HepG2 (cell line): ENCODE results near the gene WNT9A. TPM values are rescaled to one million over a fixed set of nuclear protein-coding genes. Genes with fewer than 3 reads are reported as not detected.

Source experiments
- ATAC-seq: fragments of 200-7000 bp; cut with Tn5 transposase; 3 replicates; pipeline ENCODE4 v1.9.1; 2020; ENCODE audit warnings: mild to moderate bottlenecking, moderate library complexity
- BruUV-seq: library from RNA; stranded (reverse); fragments of 400-500 nt; replicated peaks from 2 replicates; lab custom pipeline; 2021; lab: Mats Ljungman, UMichigan
- CTCF ChIA-PET: fragments of 300-600 bp; formaldehyde crosslinking; extraction: SDS; loops from one replicate; lab custom pipeline; 2021; ENCODE audit warnings: low total read pairs, inconsistent platforms, low intra/inter-chr PET ratio; lab: Yijun Ruan, JAX
- POLR2A ChIA-PET: fragments of 350-600 bp; sonication (Branson Sonifier 250); formaldehyde crosslinking; loops from one replicate; lab custom pipeline; 2020; ENCODE audit warnings: antibody characterized with exemption, inconsistent platforms; lab: Yijun Ruan, JAX
- DNase-seq: peaks from one replicate; pipeline ENCODE4 v3.0.0-alpha.2; 2015; ENCODE audit warnings: low spot score
- FAIRE-seq: peaks from 3 replicates; lab custom pipeline; 2011; peaks lifted over from hg19 to GRCh38; lab: Jason Lieb, UNC
- H2AFZ ChIP-seq: one replicate; pipeline ENCODE4 v1.6.1; 2011; ENCODE audit warnings: low read length, inconsistent platforms
- H3K27ac ChIP-seq: fragments of 300-600 bp; 3 replicates; pipeline ENCODE4 v1.8.0; 2011; ENCODE audit warnings: mixed run types, mild to moderate bottlenecking, mixed read lengths, low read length, inconsistent platforms; ENCODE audit not compliant: insufficient read depth; ENCODE audit errors: extremely low read length
- H3K27me3 ChIP-seq, 2 experiments: fragments of 200-600 bp in 1 of 2; 2 replicates in 1 of 2; 3 replicates in 1 of 2; pipeline versions ENCODE4 v1.6.0 to v1.8.0; 2011; ENCODE audit warnings: low read length in 2 of 2, mild to moderate bottlenecking in 2 of 2, moderate library complexity in 2 of 2, inconsistent platforms in 1 of 2; ENCODE audit not compliant: insufficient read depth in 2 of 2, control insufficient read depth in 1 of 2
- H3K36me3 ChIP-seq, 2 experiments: fragments of 200-600 bp in 1 of 2; replicated peaks in 1 of 2; 2 replicates in 1 of 2; 3 replicates in 1 of 2; pipeline versions ENCODE4 v1.5.1 to v1.8.0; 2011; ENCODE audit warnings: low read length in 2 of 2, inconsistent platforms in 1 of 2; ENCODE audit not compliant: insufficient read depth in 2 of 2, control insufficient read depth in 1 of 2
- H3K4me1 ChIP-seq: 2 replicates; pipeline ENCODE4 v1.5.1; 2012; ENCODE audit warnings: low read length, inconsistent platforms; ENCODE audit not compliant: insufficient read depth
- H3K4me2 ChIP-seq: 2 replicates; pipeline ENCODE4 v1.6.0; 2011; ENCODE audit warnings: low read depth, low read length, inconsistent platforms
- H3K4me3 ChIP-seq, 3 experiments: fragments of 200-600 bp in 1 of 3; sonication (generic), shearing (Covaris generic) in 1 of 3; replicated peaks in 1 of 3; 2 replicates each; pipeline ENCODE4 v1.5.1; 2011 to 2016; ENCODE audit warnings: low read length in 3 of 3, inconsistent platforms in 2 of 3, low read depth in 2 of 3, mild to moderate bottlenecking in 2 of 3, control low read depth in 1 of 3, mixed read lengths in 1 of 3; ENCODE audit not compliant: insufficient read depth in 1 of 3
- H3K79me2 ChIP-seq: one replicate; pipeline ENCODE4 v1.6.1; 2011; ENCODE audit warnings: low read length, inconsistent platforms; ENCODE audit not compliant: insufficient read depth
- H3K9ac ChIP-seq: 2 replicates; pipeline ENCODE4 v1.6.0; 2011; ENCODE audit warnings: mild to moderate bottlenecking, low read depth, low read length, inconsistent platforms; ENCODE audit not compliant: insufficient read depth
- H3K9me3 ChIP-seq: 2 replicates; pipeline ENCODE4 v1.5.1; 2012; ENCODE audit warnings: mild to moderate bottlenecking, low read length
- H4K20me1 ChIP-seq: 2 replicates; pipeline ENCODE4 v1.6.0; 2011; ENCODE audit warnings: inconsistent platforms, mild to moderate bottlenecking, low read length, moderate library complexity; ENCODE audit not compliant: insufficient read depth
- BCL6 ChIP-seq: IDR thresholded peaks from 2 replicates; pipeline ENCODE4 v1.6.1; 2016; ENCODE audit warnings: missing genetic modification reagents, missing compliant biosample characterization
- DNMT1 ChIP-seq: sonication (generic); formaldehyde crosslinking; IDR thresholded peaks from 2 replicates; pipeline ENCODE4 v1.5.1; 2020; ENCODE audit warnings: mild to moderate bottlenecking, missing genetic modification reagents
- HHEX ChIP-seq: IDR thresholded peaks from 2 replicates; pipeline ENCODE4 v1.6.1; 2016; ENCODE audit warnings: control low read depth
- HOMEZ ChIP-seq: IDR thresholded peaks from 2 replicates; pipeline ENCODE4 v1.6.1; 2016; ENCODE audit warnings: low read depth
- HOXA3 ChIP-seq: sonication (generic); formaldehyde crosslinking; IDR thresholded peaks from 2 replicates; pipeline ENCODE4 v1.5.0; 2020; ENCODE audit warnings: missing genetic modification reagents
- HOXD1 ChIP-seq: sonication (generic); formaldehyde crosslinking; IDR thresholded peaks from 2 replicates; pipeline ENCODE4 v1.5.0; 2020; ENCODE audit warnings: missing genetic modification reagents
- KDM2A ChIP-seq: sonication (generic); formaldehyde crosslinking; IDR thresholded peaks from 2 replicates; pipeline ENCODE4 v1.4.0; 2020; ENCODE audit warnings: low read depth, missing genetic modification reagents, borderline replicate concordance
- PAX8 ChIP-seq: sonication (generic); formaldehyde crosslinking; IDR thresholded peaks from 2 replicates; pipeline ENCODE4 v1.8.0; 2022; ENCODE audit warnings: mild to moderate bottlenecking, missing genetic modification reagents, borderline replicate concordance
- SALL1 ChIP-seq: sonication (generic); formaldehyde crosslinking; IDR thresholded peaks from 2 replicates; pipeline ENCODE4 v1.8.0; 2022; ENCODE audit warnings: mild to moderate bottlenecking, missing genetic modification reagents
- SNAI1 ChIP-seq: sonication (generic); formaldehyde crosslinking; IDR thresholded peaks from 2 replicates; pipeline ENCODE4 v1.5.0; 2020; ENCODE audit warnings: mild to moderate bottlenecking, missing genetic modification reagents, borderline replicate concordance
- SRF ChIP-seq: IDR thresholded peaks from 2 replicates; pipeline ENCODE4 v1.6.1; 2011; ENCODE audit warnings: mild to moderate bottlenecking, low read depth, low read length, moderate library complexity
- YY1 ChIP-seq: IDR thresholded peaks from 2 replicates; pipeline ENCODE4 v1.6.1; 2011; ENCODE audit warnings: low read length, low read depth, moderate library complexity, mild to moderate bottlenecking; ENCODE audit not compliant: insufficient read depth, insufficient replicate concordance
- ZNF101 ChIP-seq: sonication (generic); formaldehyde crosslinking; IDR thresholded peaks from 2 replicates; pipeline ENCODE4 v1.4.0; 2020; ENCODE audit warnings: mild to moderate bottlenecking, low read depth, missing genetic modification reagents, borderline replicate concordance
- ZNF577 ChIP-seq: sonication (generic); formaldehyde crosslinking; IDR thresholded peaks from 2 replicates; pipeline ENCODE4 v1.4.0; 2020; ENCODE audit warnings: mild to moderate bottlenecking, low read depth, missing genetic modification reagents, borderline replicate concordance
- ZNF652 ChIP-seq: IDR thresholded peaks from 2 replicates; pipeline ENCODE4 v1.6.1; 2016; ENCODE audit warnings: low read depth, borderline replicate concordance
- ZNF691 ChIP-seq: sonication (generic); formaldehyde crosslinking; IDR thresholded peaks from 2 replicates; pipeline ENCODE4 v1.4.0; 2020; ENCODE audit warnings: missing genetic modification reagents, low read depth, mild to moderate bottlenecking, borderline replicate concordance
- ZSCAN22 ChIP-seq: sonication (generic); formaldehyde crosslinking; IDR thresholded peaks from 2 replicates; pipeline ENCODE4 v1.4.0; 2020; ENCODE audit warnings: mild to moderate bottlenecking, missing genetic modification reagents
- WGBS: methylation state at CpG from one replicate; pipeline ENCODE4 v1.1.6; 2017; ENCODE audit warnings: low lambda C conversion rate; 5-methylcytosine and 5-hydroxymethylcytosine counted together
- in situ Hi-C: cut with HindIII; loops from 2 replicates; pipeline ENCODE4 v1.10.0; 2017; ENCODE audit warnings: low pct_unique_long_range_greater_than_20kb; ENCODE audit not compliant: extremely low pct_ligation_motif_present
- intact Hi-C: fragments of 100-400 bp; cut with micrococcal nuclease; formaldehyde crosslinking; loops from one replicate; pipeline ENCODE4 v1.10.0; 2022; ENCODE audit not compliant: unreplicated experiment
- polyA plus RNA-seq, 8 experiments: library from polyadenylated mRNA; depleted of rRNA in 3 of 8; stranded (reverse) in 7 of 8; unstranded in 1 of 8; fragments of >200 nt; fragmentation: Illumina TruSeq in 4 of 8; extraction: Trizol in 4 of 8; gene quantifications; 2 replicates each; pipeline versions ENCODE4 v1.2.1 to v1.2.3, GENCODE V29; 2011 to 2016; ENCODE audit warnings: low read depth in 4 of 8, missing spikeins in 1 of 8, mixed read lengths in 1 of 8; ENCODE audit not compliant: insufficient read depth in 1 of 8
- total RNA-seq, 5 experiments: library from RNA; depleted of rRNA; stranded (reverse); fragments of >200 nt; fragmentation: Illumina TruSeq; extraction: Trizol; gene quantifications; 2 replicates each; pipeline ENCODE4 v1.2.3, GENCODE V29; 2016; ENCODE audit warnings: low read depth in 1 of 5
- TF ChIP-seq, protein P1 (sequence below): sonication (generic); formaldehyde crosslinking; IDR thresholded peaks from 2 replicates; pipeline ENCODE4 v1.4.0; 2020; ENCODE audit warnings: missing genetic modification reagents
- TF ChIP-seq, protein P2 (sequence below): sonication (generic); formaldehyde crosslinking; IDR thresholded peaks from 2 replicates; pipeline ENCODE4 v1.5.0; 2020; ENCODE audit warnings: missing genetic modification reagents

The WNT9A gene
- total and polyA plus RNA-seq, 2 of the 13 experiments (the other 11 are each of a cell fraction or from before 2014, with no cell fraction given) = 0.04 TPM; not detected in 1

DNA sequence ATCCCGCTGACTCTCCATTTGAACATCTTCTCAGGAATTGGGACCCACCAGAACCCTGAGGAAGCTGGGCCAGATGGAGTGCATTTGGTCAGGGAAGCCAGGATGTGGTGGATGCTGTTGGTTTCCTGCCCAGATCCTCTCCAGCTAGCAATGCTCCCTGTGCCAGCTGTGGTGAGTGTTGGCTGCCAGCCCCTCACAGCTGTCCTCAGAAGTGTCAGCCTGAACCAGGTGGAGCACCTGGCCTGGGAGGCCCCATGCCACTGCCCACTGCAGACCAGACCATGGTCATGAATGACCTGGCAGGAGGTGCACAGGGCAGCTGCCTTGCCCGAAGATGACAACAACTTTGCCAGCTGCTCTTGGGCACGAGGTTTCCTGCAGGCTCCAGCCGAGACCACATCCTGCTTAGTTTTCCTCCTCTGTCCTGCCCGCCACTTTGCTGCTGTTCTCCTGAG lies 77.9 kb downstream of the WNT9A start (continued):
- TF ChIP-seq PAX8 (CRISPR knock-in tag) (no peak), KDM2A (CRISPR knock-in tag) (no peak), HOXA3 (CRISPR knock-in tag) (no peak), SALL1 (CRISPR knock-in tag) (no peak), ZNF691 (CRISPR knock-in tag) (no peak), HHEX (no peak)
- TF ChIP-seq, protein P1, sequence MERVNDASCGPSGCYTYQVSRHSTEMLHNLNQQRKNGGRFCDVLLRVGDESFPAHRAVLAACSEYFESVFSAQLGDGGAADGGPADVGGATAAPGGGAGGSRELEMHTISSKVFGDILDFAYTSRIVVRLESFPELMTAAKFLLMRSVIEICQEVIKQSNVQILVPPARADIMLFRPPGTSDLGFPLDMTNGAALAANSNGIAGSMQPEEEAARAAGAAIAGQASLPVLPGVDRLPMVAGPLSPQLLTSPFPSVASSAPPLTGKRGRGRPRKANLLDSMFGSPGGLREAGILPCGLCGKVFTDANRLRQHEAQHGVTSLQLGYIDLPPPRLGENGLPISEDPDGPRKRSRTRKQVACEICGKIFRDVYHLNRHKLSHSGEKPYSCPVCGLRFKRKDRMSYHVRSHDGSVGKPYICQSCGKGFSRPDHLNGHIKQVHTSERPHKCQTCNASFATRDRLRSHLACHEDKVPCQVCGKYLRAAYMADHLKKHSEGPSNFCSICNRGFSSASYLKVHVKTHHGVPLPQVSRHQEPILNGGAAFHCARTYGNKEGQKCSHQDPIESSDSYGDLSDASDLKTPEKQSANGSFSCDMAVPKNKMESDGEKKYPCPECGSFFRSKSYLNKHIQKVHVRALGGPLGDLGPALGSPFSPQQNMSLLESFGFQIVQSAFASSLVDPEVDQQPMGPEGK (CRISPR knock-in tag) = no peak

- no peaks in the 10 kb centered on the region for H4K20me1 ChIP-seq
- in situ Hi-C loops (no loop called here), intact Hi-C loops (no loop called here)
- TF ChIP-seq ZNF101 (CRISPR knock-in tag) = no peak
- TF ChIP-seq SRF = no peak
- no peak for TF ChIP-seq YY1
- TF ChIP-seq HOMEZ (CRISPR knock-in tag) = no peak
- no peak for TF ChIP-seq DNMT1 (CRISPR knock-in tag)
- TF ChIP-seq BCL6 = no peak
- no peak for TF ChIP-seq ZNF652 (CRISPR knock-in tag)
- no peak for TF ChIP-seq HOXD1 (CRISPR knock-in tag)
- no peak for TF ChIP-seq ZNF577 (CRISPR knock-in tag)
- no peak for TF ChIP-seq ZSCAN22 (CRISPR knock-in tag)
- no peak for TF ChIP-seq SNAI1 (CRISPR knock-in tag)
- TF ChIP-seq, protein P2, sequence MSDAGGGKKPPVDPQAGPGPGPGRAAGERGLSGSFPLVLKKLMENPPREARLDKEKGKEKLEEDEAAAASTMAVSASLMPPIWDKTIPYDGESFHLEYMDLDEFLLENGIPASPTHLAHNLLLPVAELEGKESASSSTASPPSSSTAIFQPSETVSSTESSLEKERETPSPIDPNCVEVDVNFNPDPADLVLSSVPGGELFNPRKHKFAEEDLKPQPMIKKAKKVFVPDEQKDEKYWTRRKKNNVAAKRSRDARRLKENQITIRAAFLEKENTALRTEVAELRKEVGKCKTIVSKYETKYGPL (CRISPR knock-in tag) = no peak
- TF ChIP-seq, all 625 proteins: peak for 0
- DNase-seq (no peak), FAIRE-seq (no peak), ATAC-seq (no peak)
- POLR2A ChIA-PET = no interaction called here
- Histone ChIP-seq H3K27ac (no peak overlapping the region), H3K9ac (no peak overlapping the region), H3K9me3 (peaks cover 14% of the 10 kb centered on the region; the same call in 1 of the 2 replicates), H3K27me3 (peaks cover 0 to 6% of the 10 kb centered on the region in 2 experiments; a peak in 2 of 5 replicates), H3K36me3 (no peaks in the 10 kb centered on the region), H3K4me3 (no peak overlapping the region), H2AFZ (no peak overlapping the region), H3K4me1 (no peaks in the 10 kb centered on the region), H3K4me2 (no peak overlapping the region), H3K79me2 (no peaks in the 10 kb centered on the region)
- CTCF ChIA-PET = no interaction called here
- 0% methylated on average over 2 of the region's 5 CpGs for WGBS
- BruUV-seq = no TSS peak
Measured at GRCh38 chr1:227869279-227869842, 78.4 kb downstream of the WNT9A start.
